Stimulated activated CD4-positive, alpha-beta T cell treated with anti-CD3 and anti-CD28 coated beads, Interleukin-4, amount 100 ng/mL, for 48 hours (primary cell): ENCODE results near the gene TBC1D24.
"Not testable (repeated sequence)": the region's sequence is repeated elsewhere in the genome, so short reads cannot be mapped to it uniquely, and the experiment has no call there.

Experiments used
- DNase-seq, 2 donors: peaks; one replicate each; pipeline ENCODE4 v3.0.0-alpha.2; 2020; ENCODE audit warnings: low read depth in 2 of 2

TBC1D24 gene

DNA sequence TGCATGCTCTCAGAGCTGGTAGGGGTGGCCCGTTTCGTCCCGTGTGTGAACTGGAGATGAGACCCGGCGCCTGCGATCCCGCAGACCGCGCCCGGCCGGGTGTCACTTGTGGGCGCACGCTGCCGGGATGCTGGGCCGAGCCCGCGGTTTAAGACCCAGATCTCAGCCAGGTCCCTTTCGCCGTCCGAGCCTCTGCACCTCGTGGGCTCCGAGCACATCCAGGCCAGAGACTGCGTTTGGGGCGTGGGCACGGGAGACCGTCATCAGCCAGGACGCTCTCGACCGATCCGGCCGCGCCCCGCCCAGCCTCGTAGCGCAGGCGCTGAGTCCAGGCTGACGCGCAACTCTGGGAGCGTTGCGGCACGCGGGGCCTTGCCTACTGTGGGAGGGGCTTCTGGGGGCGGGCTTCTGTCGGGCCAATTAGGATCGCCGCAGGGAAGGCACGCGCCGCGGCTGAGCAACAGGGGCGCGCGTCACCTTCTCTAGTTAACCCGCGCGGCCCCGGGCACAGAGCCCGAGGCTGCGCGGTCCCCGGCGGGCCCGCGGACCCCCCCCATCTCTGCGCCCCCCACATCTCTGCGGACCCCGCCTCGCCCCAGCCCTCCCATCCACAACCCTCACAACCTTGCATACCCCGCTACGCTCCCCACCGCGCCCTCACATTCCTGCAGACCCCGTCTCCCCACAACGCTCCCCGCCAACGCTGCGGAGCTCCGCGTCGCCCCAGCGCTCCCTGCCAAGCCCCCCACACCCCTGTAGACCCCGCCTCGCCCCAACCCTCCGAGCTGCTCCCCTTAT, 57.0 kb downstream of the TBC1D24 start:
- peak; percentile 94 to 98 for DNase-seq

DNA sequence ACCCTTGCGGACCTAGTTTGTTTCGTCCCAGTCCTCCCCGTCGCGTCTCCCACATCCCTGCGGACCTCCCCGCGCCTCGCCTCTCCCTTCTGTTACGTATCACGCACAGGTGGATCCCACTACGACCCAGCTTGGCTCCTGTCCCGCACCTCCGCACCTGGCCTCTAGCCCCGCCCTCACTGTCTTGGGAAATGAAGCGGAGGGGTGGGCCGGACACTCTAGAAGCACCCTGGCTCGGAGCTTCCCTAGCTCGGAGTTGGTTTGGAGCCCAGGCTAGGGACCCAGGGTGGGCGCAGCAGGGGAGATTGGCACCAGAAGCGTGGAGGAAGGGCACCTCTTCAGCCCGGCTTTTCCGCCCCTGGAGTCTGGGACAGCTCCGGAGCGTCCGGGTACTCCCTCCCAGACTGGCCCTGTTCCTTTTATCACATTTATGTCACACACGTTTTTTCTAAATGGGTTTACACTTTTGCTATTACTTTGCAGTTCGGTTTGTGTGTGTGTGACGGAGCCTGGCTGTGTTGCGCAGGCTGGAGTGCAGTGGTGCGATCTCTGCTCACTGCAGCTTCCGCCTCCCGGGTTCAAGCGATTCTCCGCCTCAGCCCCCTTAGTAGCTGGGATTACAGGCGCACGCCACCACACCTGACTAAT, 57.7 kb downstream of the TBC1D24 start:
- peak; percentile 45 to 51 for DNase-seq

DNA sequence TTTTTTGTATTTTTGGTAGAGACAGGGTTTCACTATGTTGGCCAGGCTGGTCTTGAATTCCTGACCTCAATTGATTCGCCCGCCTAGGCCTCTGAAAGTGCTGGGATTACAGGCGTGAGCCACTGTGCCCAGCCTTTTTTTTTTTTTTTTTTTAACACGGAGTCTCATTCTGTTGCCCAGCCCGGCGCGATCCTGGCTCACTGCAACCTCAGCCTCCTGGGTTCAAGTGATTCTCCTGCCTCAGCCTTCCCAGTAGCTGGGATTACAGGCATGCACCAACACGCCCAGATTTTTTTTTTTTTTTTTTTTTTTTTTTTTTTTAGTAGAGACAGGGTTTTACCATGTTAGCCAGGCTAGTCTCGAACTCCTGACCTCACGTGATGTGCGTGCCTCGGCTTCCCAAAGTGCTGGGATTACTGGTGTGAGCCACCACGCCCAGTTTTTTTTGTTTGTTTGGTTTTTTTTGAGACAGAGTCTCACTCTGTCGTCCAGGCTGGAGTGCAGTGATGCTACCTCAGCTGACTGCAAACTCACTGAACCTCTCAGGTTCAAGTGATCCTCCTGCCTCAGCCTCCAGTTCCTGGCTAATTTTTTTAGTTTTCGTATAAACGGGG, 58.3 kb downstream of the TBC1D24 start:
- not testable (repeated sequence) for DNase-seq

DNA sequence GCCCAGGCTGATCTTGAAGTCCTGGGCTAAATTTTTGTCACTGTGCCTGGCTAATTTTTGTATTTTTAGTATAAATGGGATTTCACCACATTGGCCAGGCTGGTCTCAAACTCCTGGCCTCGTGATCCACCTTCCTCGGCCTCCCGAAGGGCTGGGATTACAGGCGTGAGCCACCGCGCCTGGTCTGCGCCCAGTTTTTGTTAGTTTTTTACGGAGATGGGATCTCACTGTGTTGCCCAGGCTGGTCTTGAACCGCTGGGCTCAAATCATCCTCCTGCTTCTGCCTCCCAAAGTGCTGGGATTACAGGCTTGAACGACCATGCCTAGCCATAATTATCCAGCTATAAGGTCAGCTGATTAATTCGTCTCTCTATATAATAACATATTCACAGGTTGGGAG, 59.0 kb downstream of the TBC1D24 start:
- DNase-seq = no peak

DNA sequence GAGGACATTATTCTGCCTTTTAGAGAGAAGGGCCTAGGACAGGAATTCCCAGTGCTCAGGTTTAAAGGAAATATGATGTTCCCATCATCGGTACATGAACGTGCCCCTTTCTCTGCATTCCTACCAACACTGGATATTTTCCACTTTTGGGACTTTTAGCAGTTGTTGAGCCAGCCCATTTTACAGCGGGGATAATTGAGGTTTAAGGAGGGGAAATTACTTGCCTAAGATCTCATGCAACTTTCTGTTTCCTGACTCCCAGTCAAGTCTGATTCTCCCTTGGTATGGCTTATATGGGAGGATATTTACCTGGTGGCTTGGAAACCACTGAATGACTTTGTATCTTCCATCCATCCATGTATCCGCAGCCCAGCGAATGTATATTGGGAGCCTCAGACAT, 59.4 kb downstream of the TBC1D24 start:
- not testable (repeated sequence) for DNase-seq

DNA sequence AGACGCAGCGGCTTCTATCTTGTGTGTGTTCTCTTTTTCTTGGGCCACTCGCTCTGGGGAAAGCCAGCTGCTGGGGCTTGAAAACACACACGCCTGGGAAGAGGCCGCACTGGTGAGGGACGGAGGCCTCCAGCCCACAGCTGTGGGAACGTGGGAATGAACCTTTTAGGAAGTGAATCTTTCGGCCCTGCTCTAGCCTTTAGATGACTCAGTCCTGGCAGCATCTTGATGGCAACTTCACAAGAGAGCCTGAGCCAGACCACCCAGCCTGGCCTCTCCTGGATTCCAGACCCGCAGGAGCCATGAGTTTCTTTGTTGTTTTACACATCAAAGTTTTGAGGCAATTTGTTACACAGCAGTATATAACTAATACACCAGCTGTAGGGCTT, 60.7 kb downstream of the TBC1D24 start:
- no peak for DNase-seq

DNA sequence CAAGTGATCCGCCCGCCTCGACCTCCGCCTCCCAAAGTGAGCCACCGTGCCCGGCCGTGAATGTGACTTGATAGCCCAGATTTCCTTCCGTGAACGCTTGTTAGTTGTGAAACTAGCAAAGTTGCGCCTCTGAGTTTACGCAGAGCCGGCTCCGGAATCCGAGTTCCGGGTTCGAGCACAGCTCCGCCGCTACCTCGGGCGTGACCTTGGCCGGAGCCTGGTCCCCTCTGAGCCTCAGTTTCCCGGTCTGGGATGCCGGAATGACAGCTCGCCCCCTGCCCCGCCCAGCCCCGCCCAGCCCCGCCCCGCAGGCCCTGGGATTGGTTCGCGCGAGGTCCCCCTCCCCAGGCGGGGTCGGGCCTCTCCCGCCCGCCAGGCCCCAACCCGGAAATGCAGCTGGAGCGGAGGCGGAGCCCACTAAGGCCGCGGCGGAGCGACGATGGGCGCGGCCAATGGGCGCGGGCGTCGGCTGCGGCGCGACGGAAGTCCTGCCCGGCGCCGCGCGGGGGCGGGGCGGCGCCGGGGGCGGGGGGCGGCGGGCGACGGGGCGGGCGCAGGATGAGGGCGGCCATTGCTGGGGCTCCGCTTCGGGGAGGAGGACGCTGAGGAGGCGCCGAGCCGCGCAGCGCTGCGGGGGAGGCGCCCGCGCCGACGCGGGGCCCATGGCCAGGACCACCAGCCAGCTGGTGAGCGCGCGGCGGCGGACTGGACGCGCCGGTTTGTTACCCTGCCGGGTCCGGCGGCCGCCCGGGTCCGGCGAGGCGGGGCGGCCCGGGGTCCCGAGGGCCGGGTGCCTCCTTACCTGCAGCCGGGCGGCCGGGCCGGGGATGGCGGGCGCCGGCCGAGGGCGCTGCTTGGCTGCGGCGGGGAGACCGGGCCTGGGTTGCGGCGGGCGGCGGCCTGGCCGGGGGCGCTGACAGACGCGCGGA, 62.8 kb downstream of the TBC1D24 start, which contains the start of gene PDPK1:
Gene PDPK1 (plus strand): TSS at position 571 of the 929 bp plus-strand sequence. CDS start 92 bp downstream, at position 663.
- peak; percentile 78 to 91 for DNase-seq

DNA sequence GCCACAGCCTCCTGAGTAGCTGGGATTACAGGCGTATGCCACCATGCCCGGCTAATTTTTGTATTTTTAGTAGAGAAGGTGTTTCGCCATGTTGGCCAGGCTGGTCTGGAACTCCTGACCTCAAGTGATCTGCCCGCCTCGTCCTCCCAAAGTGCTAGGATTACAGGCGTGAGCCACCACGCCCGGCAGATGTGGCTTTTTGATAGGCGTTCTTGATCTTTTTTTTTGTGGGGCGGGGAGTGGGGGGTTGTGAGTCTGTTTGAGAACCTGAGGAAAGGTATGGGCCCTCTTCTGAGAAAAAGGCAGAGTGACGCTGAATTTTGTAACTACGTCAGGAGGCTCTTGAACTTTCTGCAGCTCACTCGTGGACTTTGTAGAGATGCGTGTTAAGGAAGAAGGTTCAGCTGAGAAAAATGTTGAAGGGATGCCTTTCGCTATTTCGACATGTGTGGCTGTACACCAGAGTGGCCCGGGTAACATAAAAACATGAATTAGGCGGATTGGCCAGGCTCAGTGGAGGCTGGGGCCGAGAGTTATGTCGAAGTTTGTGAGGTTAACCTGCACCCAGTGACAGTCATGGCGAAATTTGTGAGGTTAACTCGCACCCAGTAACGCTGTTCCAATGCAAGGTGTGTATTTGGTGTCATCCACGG, 64.4 kb downstream of the TBC1D24 start:
- not testable (repeated sequence) for DNase-seq

DNA sequence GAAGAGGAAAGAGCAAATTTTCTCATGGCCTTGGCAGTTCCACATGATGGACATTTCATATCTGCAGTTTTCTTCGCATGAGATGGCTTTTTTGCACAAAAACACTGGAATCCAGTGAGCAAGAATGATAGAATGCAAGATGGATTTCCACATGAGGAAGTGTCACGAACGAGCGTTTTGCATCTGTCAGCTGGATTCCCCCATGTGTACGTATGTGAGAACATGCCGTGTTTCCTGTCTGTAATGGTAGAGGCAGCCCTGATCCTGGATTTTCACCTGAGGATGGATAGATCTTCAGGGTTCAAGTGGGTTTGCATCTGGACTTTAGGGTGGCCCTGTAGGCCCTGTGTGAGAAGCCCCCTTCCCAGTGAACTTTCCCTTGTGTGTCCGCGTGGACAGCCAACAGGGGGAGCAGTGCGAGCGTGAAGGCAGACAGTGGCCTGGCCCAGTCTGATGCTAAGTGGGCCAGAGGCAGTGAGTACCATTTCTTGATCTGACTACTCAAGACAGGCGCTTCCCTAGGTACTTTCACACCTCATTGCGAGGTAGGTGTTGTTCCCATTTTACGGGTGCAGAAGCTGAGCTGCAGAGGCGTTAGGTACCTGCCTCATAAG, 65.0 kb downstream of the TBC1D24 start:
- peak in 1 of 2 donors; percentile 32 for DNase-seq

DNA sequence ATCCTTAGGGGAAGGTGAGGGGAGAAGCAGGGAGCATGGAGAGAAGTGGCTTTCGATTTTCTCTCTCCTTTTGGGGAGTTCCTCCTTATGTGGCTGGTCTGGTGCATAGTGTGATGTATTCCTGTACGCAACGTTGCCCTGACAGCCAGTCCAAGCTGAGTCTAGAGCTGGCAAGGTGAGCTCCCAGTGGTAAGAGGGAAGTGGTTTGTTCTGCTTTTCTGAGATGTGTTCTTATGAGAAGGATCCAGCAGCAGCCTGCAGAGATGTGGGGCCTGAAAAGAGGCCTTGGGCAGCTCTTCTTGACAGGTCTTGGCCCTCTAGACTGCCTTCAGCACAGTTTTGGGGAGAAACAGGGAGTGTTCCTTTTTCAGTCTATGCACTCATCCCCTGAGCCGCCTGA, 66.0 kb downstream of the TBC1D24 start:
- not testable (repeated sequence) for DNase-seq

DNA sequence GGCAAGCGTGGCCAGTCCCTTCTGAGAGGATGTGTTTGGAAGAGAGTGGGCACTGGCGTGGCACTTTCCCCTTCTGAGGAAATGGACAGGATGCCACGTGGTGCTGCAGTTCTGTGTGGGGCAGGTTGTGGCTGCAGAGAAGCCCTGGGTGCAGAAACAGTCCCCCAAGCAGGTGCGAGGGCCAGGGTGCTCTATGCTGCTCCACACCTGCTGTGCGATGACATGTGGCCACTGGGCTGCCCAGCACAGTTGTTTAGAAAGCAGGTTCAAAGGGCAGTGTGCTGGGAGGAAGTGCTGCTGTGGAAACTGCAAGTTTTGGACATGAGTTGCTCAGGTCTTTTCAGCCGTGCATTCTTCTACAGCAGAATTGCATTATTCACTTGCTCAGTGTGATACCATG, 66.5 kb downstream of the TBC1D24 start:
- DNase-seq = not testable (repeated sequence)

DNA sequence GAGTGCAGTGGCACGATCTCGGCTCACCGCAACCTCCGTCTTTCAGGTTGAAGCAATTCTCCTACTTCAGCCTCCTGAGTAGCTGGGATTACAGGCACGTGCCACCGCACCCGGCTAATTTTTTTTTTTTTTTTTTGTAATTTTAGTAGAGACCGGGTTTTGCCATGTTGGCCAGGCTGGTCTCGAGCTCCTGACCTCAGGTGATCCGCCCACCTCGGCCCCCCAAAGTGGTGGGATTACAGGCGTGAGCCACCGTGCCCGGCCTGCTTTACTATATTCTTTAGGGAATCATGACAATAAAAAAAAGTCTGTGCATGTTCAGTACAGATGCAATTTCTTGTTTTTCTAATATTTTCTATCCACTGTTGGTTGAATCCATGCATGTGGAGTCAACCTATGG, 68.8 kb downstream of the TBC1D24 start:
- not testable (repeated sequence) for DNase-seq

DNA sequence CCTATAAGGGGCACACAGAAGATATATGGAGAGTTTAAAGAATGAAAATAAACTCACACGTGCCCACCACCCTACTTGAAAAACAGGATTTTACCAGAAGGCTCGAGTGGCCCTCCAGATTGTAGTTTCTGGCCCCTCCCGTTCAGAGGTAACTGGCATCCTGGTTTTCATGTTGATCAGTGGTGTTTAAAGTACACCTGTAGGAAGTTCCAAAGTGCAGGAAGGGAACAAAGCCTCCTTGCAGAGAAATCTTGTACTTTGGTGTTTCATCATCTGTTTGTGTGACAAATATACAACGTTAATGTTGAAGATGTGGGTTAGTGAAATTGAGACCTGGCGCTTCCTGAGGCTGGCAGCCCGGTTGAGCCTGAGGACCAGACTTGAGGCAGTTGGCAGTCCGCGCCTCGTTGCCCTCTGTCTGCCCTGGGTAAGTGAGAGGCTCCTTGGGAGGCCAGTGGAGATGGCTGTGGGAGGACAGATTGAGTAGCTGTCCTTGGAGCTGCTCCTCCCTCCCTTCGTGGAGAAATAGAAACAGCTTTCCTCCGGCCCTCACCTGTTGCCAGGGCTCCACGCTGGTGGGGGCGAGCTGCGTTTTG, 75.5 kb downstream of the TBC1D24 start:
- DNase-seq = not testable (repeated sequence)

DNA sequence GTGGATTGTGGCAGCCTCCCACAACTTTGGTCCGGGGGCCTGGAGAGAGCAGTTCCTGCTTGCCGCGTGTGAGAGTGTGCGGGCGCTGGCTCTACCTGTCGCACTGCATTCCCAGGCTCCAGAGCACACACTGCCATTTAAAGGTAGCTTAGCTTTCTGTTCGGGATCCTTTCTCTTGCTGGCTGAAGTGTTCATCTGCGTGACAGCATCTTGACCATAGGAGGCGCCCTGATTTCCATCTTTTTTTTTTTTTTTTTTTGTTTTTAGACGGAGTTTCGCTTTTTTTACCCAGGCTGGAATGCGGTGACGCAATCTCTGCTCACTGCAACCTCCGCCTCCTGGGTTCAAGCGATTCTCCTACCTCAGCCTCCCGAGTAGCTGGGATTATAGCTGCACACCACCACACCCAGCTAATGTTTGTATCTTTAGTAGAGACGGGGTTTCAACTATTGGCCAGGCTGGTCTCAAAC, 76.5 kb downstream of the TBC1D24 start:
- DNase-seq = not testable (repeated sequence)

DNA sequence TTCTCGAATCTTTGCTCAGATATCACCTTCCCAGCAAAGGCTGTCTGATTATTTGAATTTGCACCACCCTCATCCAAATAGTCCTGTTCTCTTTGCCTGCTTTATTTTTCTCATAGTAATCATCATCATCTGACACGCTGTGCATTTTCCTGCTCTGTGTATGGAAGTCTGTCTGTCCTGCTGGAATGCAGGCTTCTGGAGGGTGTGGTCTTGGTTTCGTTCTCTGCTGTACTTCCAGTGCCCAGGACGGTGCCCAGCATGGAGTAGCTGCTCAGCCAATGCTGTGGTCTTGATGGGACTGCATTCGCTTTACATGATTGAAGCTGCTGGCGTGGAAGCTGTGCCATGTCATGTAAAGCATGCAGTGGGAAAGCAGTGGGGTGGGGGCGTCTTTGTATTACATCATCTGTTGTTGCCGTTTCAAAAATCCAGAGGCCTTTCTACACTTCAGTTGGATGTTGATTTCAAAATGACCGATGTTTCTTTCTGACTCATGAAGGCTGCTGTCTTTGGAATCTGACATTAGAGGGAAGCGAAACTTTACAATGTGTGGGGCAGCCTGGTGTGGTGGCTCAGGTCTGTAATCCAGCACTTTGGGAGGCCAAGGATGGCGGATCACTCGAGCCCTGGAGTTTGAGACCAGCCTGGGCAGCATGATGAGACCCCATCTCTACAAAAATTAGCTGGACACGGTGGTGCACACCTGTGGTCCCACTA, 79.9 kb downstream of the TBC1D24 start:
- not testable (repeated sequence) for DNase-seq
